MV-4-11 (cell line): Measurements from ENCODE around the gene DLX2.
"Not testable (repeated sequence)": the region's sequence is repeated elsewhere in the genome, so short reads cannot be mapped to it uniquely, and the experiment has no call there.

ENCODE experiments used
- DNase-seq: peaks from one replicate; lab custom pipeline; 2025; lab: John Stamatoyannopoulos, UW

DLX2 gene

GRCh38 chr2:172102391-172103359 lies at the start of gene DLX2:
DLX2 (minus strand) TSS chr2:172102900; CDS start chr2:172102538, 362 bp downstream.
- peak; percentile 83 for DNase-seq

DNA sequence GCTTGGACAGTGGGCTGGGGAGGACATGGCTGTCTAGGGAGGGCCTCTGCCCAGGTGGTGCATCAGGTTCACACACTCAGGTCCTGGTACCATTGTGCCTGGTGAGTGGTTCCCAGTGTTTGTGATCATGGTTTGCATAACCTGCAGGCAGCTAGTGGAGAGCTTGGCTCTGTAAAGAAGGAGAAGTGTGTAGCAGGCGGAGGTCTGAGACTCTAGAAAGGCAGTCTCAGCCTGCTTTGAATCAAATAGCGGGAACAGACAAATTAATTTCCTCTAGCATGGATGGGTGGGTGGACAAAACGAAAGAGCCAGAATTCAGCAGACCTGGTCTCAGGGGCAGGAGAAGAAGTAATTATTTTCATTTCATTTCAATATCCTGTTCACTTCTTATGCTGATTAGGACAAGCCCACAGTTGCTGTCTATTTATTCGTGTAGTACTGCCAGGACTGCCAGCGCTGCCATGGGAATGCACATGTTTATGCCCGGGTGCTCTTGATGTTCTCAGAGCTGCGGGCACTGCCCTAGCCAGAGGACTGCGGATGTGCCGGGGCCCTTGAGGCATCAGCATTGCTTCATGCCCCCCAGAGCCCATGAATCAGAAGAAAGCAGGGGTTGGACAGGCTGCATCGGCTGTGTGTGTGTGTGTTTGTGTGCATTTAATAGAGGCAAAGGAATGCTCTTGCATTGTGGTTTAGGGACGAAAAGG lies 45.4 kb upstream of the DLX2 start:
- no peak for DNase-seq

- DNase-seq = no peak
Observed at GRCh38 chr2:172143817-172144216, 41.1 kb upstream of the DLX2 start.

DNA sequence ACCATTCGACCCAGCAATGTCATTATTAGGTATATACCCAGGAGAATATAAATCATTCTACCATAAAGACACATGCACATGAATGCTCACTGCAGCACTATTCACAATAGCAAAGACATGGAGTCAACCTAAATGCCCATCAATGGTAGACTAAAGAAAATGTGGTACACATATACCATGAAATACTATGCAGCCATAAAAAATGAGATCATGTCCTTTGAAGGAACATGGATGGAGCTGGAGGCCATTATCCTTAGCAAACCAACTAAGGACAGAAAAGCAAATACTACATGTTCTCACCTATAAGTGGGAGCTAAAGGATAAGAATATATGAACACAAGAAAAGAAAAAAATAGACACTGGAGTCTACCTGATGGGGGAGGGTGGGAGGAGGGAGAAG lies 36.0 kb upstream of the DLX2 start:
- not testable (repeated sequence) for DNase-seq

DNA sequence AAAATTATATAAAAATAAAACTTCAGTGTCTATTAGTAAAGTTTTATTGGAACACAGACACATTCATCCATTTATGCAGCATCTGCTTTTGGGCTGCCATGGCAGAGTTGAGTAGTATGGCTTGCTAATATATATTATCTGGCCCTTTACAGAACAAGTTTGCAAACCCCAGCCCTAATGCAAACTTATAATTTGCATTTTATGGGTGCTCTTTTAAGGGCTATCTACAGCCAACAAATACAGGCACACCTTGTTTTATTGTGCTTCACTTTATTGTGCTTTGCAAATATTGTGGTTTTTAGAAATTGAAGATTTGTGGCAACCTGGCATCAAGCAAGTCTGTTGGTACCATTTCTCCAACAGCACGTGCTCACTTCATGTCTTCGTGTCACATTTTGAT lies 35.2 kb upstream of the DLX2 start:
- no peak for DNase-seq

DNA sequence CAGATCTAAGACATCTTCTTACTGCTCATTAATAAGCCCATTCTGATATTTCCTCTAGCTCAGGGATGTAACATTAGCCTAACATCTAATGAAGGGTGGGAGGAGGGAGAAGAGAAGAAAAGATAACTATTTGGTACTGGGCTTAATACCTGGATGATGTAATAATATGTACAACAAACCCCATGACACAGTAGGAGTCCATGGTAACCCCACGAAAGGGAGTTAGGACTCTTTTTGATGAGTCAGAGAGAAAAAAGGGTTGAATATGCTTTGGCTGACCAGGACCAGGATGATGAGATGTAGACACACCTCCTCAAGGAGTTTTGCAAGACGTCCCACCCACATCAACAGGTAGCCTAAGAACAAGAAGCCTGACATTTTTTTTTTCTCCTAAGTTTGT lies 34.4 kb upstream of the DLX2 start:
- no peak for DNase-seq

DNA sequence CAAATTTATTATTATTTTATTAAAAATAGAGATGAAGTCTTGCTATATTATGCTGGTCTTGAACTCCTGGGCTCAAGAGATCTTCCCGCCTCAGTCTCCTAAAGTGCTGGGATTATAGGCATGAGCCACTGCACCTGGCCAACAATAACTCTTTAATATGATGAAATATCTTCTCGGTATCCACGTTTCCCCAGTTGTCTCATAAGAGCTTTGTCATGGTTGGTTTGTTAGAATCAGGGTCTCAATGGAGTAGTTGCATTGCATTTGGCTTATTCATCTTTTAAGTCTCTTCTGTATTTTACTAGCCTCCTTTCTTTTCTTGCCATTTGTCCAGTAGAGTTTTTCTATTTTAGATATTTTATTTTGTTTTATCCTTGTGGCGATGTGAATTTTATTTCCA lies 32.7 kb upstream of the DLX2 start:
- DNase-seq = no peak

- no peak for DNase-seq
Observed at GRCh38 chr2:172134270-172134669, 31.6 kb upstream of the DLX2 start.

- DNase-seq = no peak
Observed at GRCh38 chr2:172131713-172132555, 29.2 kb upstream of the DLX2 start.

DNA sequence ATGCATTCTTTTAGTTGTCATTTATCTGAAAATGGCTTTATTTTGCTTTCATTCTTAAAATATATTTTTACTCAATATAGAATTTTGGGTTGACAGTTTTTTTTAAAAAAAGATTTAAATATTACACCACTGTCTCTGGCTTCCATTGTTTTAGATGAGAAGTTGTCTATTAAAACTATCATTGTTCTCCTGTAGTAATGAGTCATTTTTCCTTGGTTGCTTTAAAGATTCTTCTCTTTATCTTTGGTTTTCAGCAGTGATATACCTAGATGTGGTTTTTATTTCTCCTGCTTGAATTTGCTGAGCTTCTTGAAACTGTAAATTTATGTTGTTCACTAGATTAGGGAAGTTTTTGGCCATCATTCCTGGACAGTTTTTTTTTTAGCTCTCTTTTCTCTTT lies 26.7 kb upstream of the DLX2 start:
- no peak for DNase-seq

- no peak for DNase-seq
Observed at GRCh38 chr2:172128484-172128883, 25.8 kb upstream of the DLX2 start.

GRCh38 chr2:172120118-172120517 lies 17.4 kb upstream of the DLX2 start:
- no peak for DNase-seq

- DNase-seq = peak; percentile 8
Observed at GRCh38 chr2:172119089-172119488, 16.4 kb upstream of the DLX2 start.

- no peak for DNase-seq
Observed at GRCh38 chr2:172116107-172116506, 13.4 kb upstream of the DLX2 start.

GRCh38 chr2:172114579-172114978 lies 11.9 kb upstream of the DLX2 start:
- no peak for DNase-seq

DNA sequence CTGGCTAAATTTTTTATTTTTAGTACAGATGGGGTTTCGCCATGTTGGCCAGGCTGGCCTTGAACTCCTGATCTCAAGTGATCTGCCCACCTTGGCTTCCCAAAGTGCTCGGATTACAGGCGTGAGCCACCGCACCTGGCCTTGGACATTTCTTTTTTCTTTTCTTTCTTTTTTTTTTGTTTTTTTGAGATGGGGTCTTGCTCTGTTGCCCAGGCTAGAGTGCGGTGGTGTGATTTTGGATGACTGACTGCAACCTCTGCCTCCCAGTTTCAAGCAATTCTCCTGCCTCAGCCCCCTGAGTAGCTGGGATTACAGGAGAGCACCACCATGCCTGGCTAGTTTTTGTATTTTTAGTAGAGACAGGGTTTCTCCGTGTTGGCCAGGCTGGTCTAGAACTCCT lies 11.5 kb upstream of the DLX2 start:
- DNase-seq = not testable (repeated sequence)

GRCh38 chr2:172113617-172114016 lies 10.9 kb upstream of the DLX2 start:
- peak; percentile 17 for DNase-seq

DNA sequence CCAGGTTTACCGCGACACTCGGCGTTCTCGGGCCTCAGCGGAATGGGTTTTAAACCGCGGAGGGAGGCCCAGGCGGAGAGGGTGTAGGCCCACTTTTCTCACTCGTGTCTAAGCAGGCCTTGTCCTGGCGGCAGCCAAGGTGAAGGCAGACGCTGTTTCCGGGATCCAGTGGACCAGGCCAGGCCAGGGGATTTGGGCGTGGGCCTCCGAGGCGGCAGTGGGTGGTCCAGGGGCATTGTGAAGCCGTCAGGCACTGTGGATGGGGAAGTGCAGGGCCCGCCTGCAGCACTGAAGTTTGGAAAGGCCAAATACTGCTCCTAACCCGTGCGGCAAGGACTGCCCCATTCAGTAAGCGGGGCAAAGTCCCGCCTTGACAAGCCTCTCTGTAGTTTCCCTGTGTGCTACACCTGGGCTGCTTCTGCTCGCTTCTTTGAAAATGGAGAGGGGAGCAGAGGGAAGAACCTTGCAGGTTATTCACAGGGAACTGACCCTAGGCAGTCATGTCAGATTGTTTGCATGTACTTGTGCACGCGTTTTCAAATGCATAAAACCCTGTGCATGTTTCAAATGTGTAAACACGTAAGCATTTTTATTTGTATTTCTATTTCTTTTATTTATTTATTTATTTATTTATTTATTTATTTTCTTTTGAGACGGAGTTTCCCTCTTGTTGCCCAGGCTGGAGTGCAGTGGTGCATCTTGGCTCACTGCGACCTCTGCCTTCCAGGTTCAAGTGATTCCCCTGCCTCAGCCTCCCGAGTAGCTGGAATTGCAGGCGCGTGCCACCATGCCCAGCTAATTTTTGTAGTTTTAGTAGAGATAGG lies 7.5 kb upstream of the DLX2 start:
- DNase-seq = no peak

- DNase-seq = no peak
Observed at GRCh38 chr2:172109256-172109987, 6.7 kb upstream of the DLX2 start.

- no peak for DNase-seq
Observed at GRCh38 chr2:172108587-172108930, 5.9 kb upstream of the DLX2 start.
